HCT116 (cell line): Measurements from ENCODE around the gene CNNM3. TPM values are rescaled to one million over a fixed set of nuclear protein-coding genes. Genes with fewer than 3 reads are reported as not detected.

Source experiments
- ATAC-seq: fragments of 200-7000 bp; cut with Tn5 transposase; 2 replicates; pipeline ENCODE4 v1.9.1; 2020; ENCODE audit warnings: mild to moderate bottlenecking, moderate library complexity
- BruUV-seq: library from RNA; stranded (reverse); fragments of 400-500 nt; replicated peaks from 2 replicates; lab custom pipeline; 2021; lab: Mats Ljungman, UMichigan
- CTCF ChIA-PET: fragments of 300-600 bp; sonication (Branson Sonifier 250); formaldehyde crosslinking; loops from one replicate; lab custom pipeline; 2021; ENCODE audit warnings: antibody characterized with exemption; lab: Charles Lee
- POLR2A ChIA-PET: fragments of 300-600, 350-600 bp; sonication (Branson Sonifier 250); formaldehyde crosslinking; loops from one replicate; lab custom pipeline; 2021; ENCODE audit warnings: antibody characterized with exemption; lab: Charles Lee
- RAD21 ChIA-PET, 2 experiments: fragments of 300-600 bp; sonication (Branson Sonifier 250); formaldehyde crosslinking; loops; one replicate each; lab custom pipeline; 2023; ENCODE audit warnings: low total read pairs in 2 of 2; ENCODE audit not compliant: uncharacterized antibody in 2 of 2, unreplicated experiment in 2 of 2, low non-redundant PET in 1 of 2; lab: Charles Lee
- DNase-seq: peaks from one replicate; pipeline ENCODE4 v3.0.0-alpha.2; 2010; ENCODE audit warnings: low read depth, low spot score
- H2AFZ ChIP-seq: fragments of 200-600 bp; shearing (Covaris generic), sonication (generic); 2 replicates; pipeline ENCODE4 v1.6.1; 2017; ENCODE audit warnings: low read depth, mixed run types, mixed read lengths, antibody characterized with exemption, low read length; ENCODE audit not compliant: poor library complexity, severe bottlenecking
- H3K27ac ChIP-seq: 2 replicates; pipeline ENCODE4 v1.5.1; 2012; ENCODE audit warnings: low read depth, low read length
- H3K27me3 ChIP-seq: fragments of 200-600 bp; sonication (generic); 2 replicates; pipeline ENCODE4 v1.6.1; 2016; ENCODE audit warnings: mixed run types, low read length, mixed read lengths; ENCODE audit not compliant: insufficient read depth
- H3K36me3 ChIP-seq, 2 experiments: fragments of 200-500 bp in 1 of 2; fragments of 200-600 bp in 1 of 2; sonication (Bioruptor generic) in 1 of 2; sonication (generic) in 1 of 2; 2 replicates each; pipeline versions ENCODE4 v1.5.1 to v1.6.1; 2014 to 2016; ENCODE audit warnings: low read length in 2 of 2, inconsistent platforms in 1 of 2, mixed read lengths in 1 of 2, mixed run types in 1 of 2; ENCODE audit not compliant: insufficient read depth in 2 of 2, control insufficient read depth in 1 of 2
- H3K4me1 ChIP-seq, 2 experiments: fragments of 200-600 bp in 1 of 2; sonication (generic) in 1 of 2; 2 replicates each; pipeline versions ENCODE4 v1.5.1 to v1.6.1; 2012 to 2017; ENCODE audit warnings: low read length in 2 of 2, inconsistent platforms in 1 of 2, mild to moderate bottlenecking in 1 of 2, mixed read lengths in 1 of 2, mixed run types in 1 of 2, moderate library complexity in 1 of 2; ENCODE audit not compliant: insufficient read depth in 2 of 2, control insufficient read depth in 1 of 2
- H3K4me2 ChIP-seq: fragments of 200-600 bp; sonication (generic); 2 replicates; pipeline ENCODE4 v1.6.1; 2017; ENCODE audit warnings: mixed run types, low read length, mixed read lengths
- H3K4me3 ChIP-seq, 2 experiments: fragments of 200-600 bp in 1 of 2; sonication (generic) in 1 of 2; replicated peaks in 1 of 2; 2 replicates each; pipeline ENCODE4 v1.5.1; 2011 to 2016; ENCODE audit warnings: low read length in 2 of 2, control low read depth in 1 of 2, low read depth in 1 of 2, mild to moderate bottlenecking in 1 of 2, mixed read lengths in 1 of 2, mixed run types in 1 of 2
- H3K79me2 ChIP-seq: fragments of 200-600 bp; sonication (generic); 2 replicates; pipeline ENCODE4 v1.6.1; 2017; ENCODE audit warnings: mild to moderate bottlenecking, mixed run types, low read length, moderate library complexity, mixed read lengths; ENCODE audit not compliant: insufficient read depth
- H3K9ac ChIP-seq: fragments of 200-600 bp; sonication (generic); 2 replicates; pipeline ENCODE4 v1.6.1; 2016; ENCODE audit warnings: low read length, mixed read lengths
- H3K9me2 ChIP-seq: fragments of 200-600 bp; sonication (generic), shearing (Covaris generic); 2 replicates; pipeline ENCODE4 v1.6.1; 2017; ENCODE audit warnings: mixed run types, mild to moderate bottlenecking, moderate library complexity; ENCODE audit not compliant: insufficient read depth
- H3K9me3 ChIP-seq, 2 experiments: fragments of 200-500 bp in 1 of 2; fragments of 200-600 bp in 1 of 2; sonication (Bioruptor generic) in 1 of 2; sonication (generic) in 1 of 2; 2 replicates each; pipeline ENCODE4 v1.6.1; 2014 to 2017; ENCODE audit warnings: low read length in 2 of 2, mixed read lengths in 2 of 2, inconsistent platforms in 1 of 2, low read depth in 1 of 2, mild to moderate bottlenecking in 1 of 2, mixed run types in 1 of 2, moderate library complexity in 1 of 2; ENCODE audit not compliant: control insufficient read depth in 1 of 2, insufficient read depth in 1 of 2
- H4K20me1 ChIP-seq: fragments of 200-600 bp; sonication (generic), shearing (Covaris generic); 2 replicates; pipeline ENCODE4 v1.6.1; 2017; ENCODE audit warnings: mixed run types, mild to moderate bottlenecking, moderate library complexity; ENCODE audit not compliant: insufficient read depth
- ATF3 ChIP-seq: IDR thresholded peaks from 2 replicates; pipeline ENCODE4 v1.6.1; 2012
- CEBPB ChIP-seq: IDR thresholded peaks from 2 replicates; pipeline ENCODE4 v1.6.1; 2012; ENCODE audit warnings: low read depth
- CTCF ChIP-seq, 3 experiments: fragments of 200-600 bp in 1 of 3; sonication (generic) in 1 of 3; IDR thresholded peaks in 2 of 3; conservative IDR thresholded peaks in 1 of 3; 2 replicates each; pipeline ENCODE4 v1.5.1; 2012 to 2017; ENCODE audit warnings: low read depth in 2 of 3, low read length in 2 of 3, antibody characterized with exemption in 1 of 3, borderline replicate concordance in 1 of 3, control low read depth in 1 of 3, mild to moderate bottlenecking in 1 of 3, mixed read lengths in 1 of 3, mixed run types in 1 of 3, moderate library complexity in 1 of 3; ENCODE audit not compliant: insufficient read depth in 1 of 3
- EGR1 ChIP-seq: IDR thresholded peaks from 2 replicates; pipeline ENCODE4 v1.6.1; 2012; ENCODE audit warnings: low read depth
- EZH2phosphoT487 ChIP-seq: fragments of 200-600 bp; IDR thresholded peaks from 2 replicates; pipeline ENCODE4 v1.6.1; 2018; ENCODE audit warnings: antibody characterized with exemption, borderline replicate concordance
- FOSL1 ChIP-seq: IDR thresholded peaks from 2 replicates; pipeline ENCODE4 v1.6.1; 2012; ENCODE audit warnings: low read depth
- JUND ChIP-seq: IDR thresholded peaks from 2 replicates; pipeline ENCODE4 v1.6.1; 2012
- POLR2AphosphoS5 ChIP-seq: IDR thresholded peaks from 2 replicates; pipeline ENCODE4 v1.6.1; 2011; ENCODE audit warnings: mild to moderate bottlenecking, low read depth, low read length, moderate library complexity
- RAD21 ChIP-seq: IDR thresholded peaks from 2 replicates; pipeline ENCODE4 v1.6.1; 2012; ENCODE audit warnings: low read depth, mild to moderate bottlenecking
- SP1 ChIP-seq: IDR thresholded peaks from 2 replicates; pipeline ENCODE4 v1.6.1; 2012; ENCODE audit warnings: low read depth
- SRF ChIP-seq: IDR thresholded peaks from 2 replicates; pipeline ENCODE4 v1.6.1; 2012; ENCODE audit warnings: low read depth
- TCF7L2 ChIP-seq: IDR thresholded peaks from 2 replicates; pipeline ENCODE4 v1.7.0; 2011; ENCODE audit warnings: borderline replicate concordance, inconsistent platforms; ENCODE audit not compliant: insufficient read depth, insufficient read length; ENCODE audit errors: extremely low read depth
- YY1 ChIP-seq: IDR thresholded peaks from 2 replicates; pipeline ENCODE4 v1.6.1; 2011; ENCODE audit warnings: low read length, low read depth, moderate library complexity, mild to moderate bottlenecking; ENCODE audit not compliant: insufficient replicate concordance; ENCODE audit errors: extremely low read depth
- ZNF274 ChIP-seq: fragments of 200-500 bp; sonication (Bioruptor generic); IDR thresholded peaks from 2 replicates; pipeline ENCODE4 v1.6.1; 2014; ENCODE audit warnings: mild to moderate bottlenecking, low read depth, low read length, inconsistent platforms
- intact Hi-C: fragments of 100-400 bp; cut with micrococcal nuclease; formaldehyde crosslinking; loops from 2 replicates; pipeline ENCODE4 v1.10.0; 2022
- total RNA-seq: library from RNA; stranded (reverse); gene quantifications from one replicate; pipeline ENCODE4 v1.2.1, GENCODE V29; 2021; ENCODE audit not compliant: unreplicated experiment

The CNNM3 gene
- total RNA-seq, 1 experiment from 2014 or later: 31.1 TPM

- Histone ChIP-seq H3K9me3 (no peaks in the 10 kb centered on the region), H3K4me2 (no peak overlapping the region), H3K27me3 (no peaks in the 10 kb centered on the region), H3K9ac (no peak overlapping the region), H3K4me3 (no peak overlapping the region), H4K20me1 (no peaks in the 10 kb centered on the region), H3K27ac (no peak overlapping the region), H3K4me1 (peaks cover 3 to 13% of the 10 kb centered on the region in 2 experiments; a peak in 3 of 4 replicates), H3K9me2 (no peaks in the 10 kb centered on the region), H3K36me3 (peaks cover 16 to 19% of the 10 kb centered on the region in 2 experiments; a peak in 3 of 4 replicates), H3K79me2 (peaks cover 30% of the 10 kb centered on the region), H2AFZ (no peak overlapping the region)
- CTCF ChIA-PET: no interaction called here
- DNase-seq: no peak
- RAD21 ChIA-PET: no interaction called here
- POLR2A ChIA-PET: no interaction called here
- TF ChIP-seq CEBPB (no peak), EGR1 (no peak), JUND (no peak), ZNF274 (no peak), RAD21 (no peak), SP1 (no peak), CTCF (IDR thresholded peaks at IDR 0.05 in 2 of 3, conservative IDR thresholded peaks at IDR 0.05 in 1 of 3; ENCODE audit: borderline replicate concordance in 1 of 3, insufficient read depth in 1 of 3, low read depth in 2 of 3, low read length in 2 of 3) (no peak), ATF3 (no peak), EZH2phosphoT487 (no peak), POLR2AphosphoS5 (no peak), YY1 (no peak), SRF (no peak), FOSL1 (no peak), TCF7L2 (no peak)
- no TSS peak for BruUV-seq
- intact Hi-C loops: no loop called here
- no peak for ATAC-seq
Observed at GRCh38 chr2:96852667-96853066, 36.6 kb downstream of the CNNM3 start.
